Transverse colon (tissue), 4 donors: ENCODE data around the gene C9orf50. TPM values are rescaled to one million over a fixed set of nuclear protein-coding genes. Genes with fewer than 3 reads are reported as not detected.
A peak's percentile ranks its signal among the peaks of the same experiment; 100 is the strongest.

Source experiments
- DNase-seq: peaks from one replicate; pipeline ENCODE4 v3.0.0-alpha.2; 2019
- H3K27ac ChIP-seq, 4 donors: fragments of 200-600 bp; sonication (generic); 2 replicates each; pipeline ENCODE4 v1.5.1; 2016 to 2018; ENCODE audit warnings: inconsistent platforms in 4 of 4
- H3K27me3 ChIP-seq: fragments of 200-600 bp; sonication (generic); 2 replicates; pipeline ENCODE4 v1.5.1; 2017; ENCODE audit warnings: inconsistent platforms
- H3K36me3 ChIP-seq, 4 donors: fragments of 200-600 bp; sonication (generic); 2 replicates each; pipeline ENCODE4 v1.5.1; 2017 to 2019; ENCODE audit warnings: inconsistent platforms in 4 of 4
- H3K4me1 ChIP-seq, 4 donors: fragments of 200-600 bp; sonication (generic); 2 replicates each; pipeline ENCODE4 v1.5.1; 2017 to 2020; ENCODE audit warnings: inconsistent platforms in 4 of 4
- H3K4me3 ChIP-seq, 4 donors: fragments of 200-600 bp; sonication (generic); 1 replicate in 1 of 4; 2 replicates in 3 of 4; pipeline versions ENCODE4 v1.5.1 to v1.6.1; 2017 to 2019; ENCODE audit warnings: inconsistent platforms in 4 of 4
- H3K9me3 ChIP-seq, 2 donors: fragments of 200-600 bp; sonication (generic); 2 replicates each; pipeline ENCODE4 v1.5.1; 2017 to 2019; ENCODE audit warnings: inconsistent platforms in 2 of 2
- EP300 ChIP-seq: sonication (generic); formaldehyde crosslinking; IDR thresholded peaks from one replicate; pipeline ENCODE4 v1.6.1; 2017; ENCODE audit warnings: antibody characterized with exemption, low read depth
- POLR2A ChIP-seq: fragments of 450-650 bp; IDR thresholded peaks from one replicate; pipeline ENCODE4 v1.6.1; 2016; ENCODE audit warnings: antibody characterized with exemption, mild to moderate bottlenecking, moderate library complexity
- POLR2AphosphoS5 ChIP-seq, 3 donors: sonication (generic); formaldehyde crosslinking; IDR thresholded peaks; one replicate each; pipeline ENCODE4 v1.6.1; 2016; ENCODE audit warnings: antibody characterized with exemption in 3 of 3
- WGBS, 2 donors: methylation state at CpG; one replicate each; pipeline ENCODE4 v1.1.5; 2018; ENCODE audit warnings: low coverage in 1 of 2; 5-methylcytosine and 5-hydroxymethylcytosine counted together
- in situ Hi-C, 4 donors: fragments of 200-750 bp; cut with MboI; loops; one replicate each; pipeline versions ENCODE4 v1.15.0 to v1.15.1; 2017; ENCODE audit warnings: low sequenced_read_pairs in 3 of 4, low pct_ligation_motif_present in 1 of 4, low pct_unique_long_range_greater_than_20kb in 1 of 4
- intact Hi-C: fragments of 100-400 bp; cut with DNase I; formaldehyde crosslinking; loops from one replicate; pipeline ENCODE4 v1.15.1; 2023; ENCODE audit warnings: low total_unique reads
- total RNA-seq, 4 donors: library from RNA; depleted of rRNA; stranded (reverse); fragments of >200 nt; gene quantifications; one replicate each; pipeline ENCODE4 v1.1.0, GENCODE V29; 2016
- TF ChIP-seq, protein P1 (sequence below), 5 experiments: fragments of 200-600 bp in 3 of 5; fragments of 450-650 bp in 2 of 5; sonication (generic) in 3 of 5; IDR thresholded peaks; 1 replicate in 2 of 5; 2 replicates in 3 of 5; pipeline ENCODE4 v1.5.1; 2016 to 2017; ENCODE audit warnings: antibody characterized with exemption in 5 of 5, inconsistent platforms in 3 of 5, mild to moderate bottlenecking in 2 of 5, moderate library complexity in 1 of 5

The C9orf50 gene
- total RNA-seq, 4 donors from 2014 or later, result not detected

GRCh38 chr9:129667378-129667777 lies 46.5 kb upstream of the C9orf50 start:
- Histone ChIP-seq H3K27ac (no peak overlapping the region), H3K9me3 (no peaks in the 10 kb centered on the region), H3K27me3 (peaks cover 53% of the 10 kb centered on the region), H3K4me3 (no peak overlapping the region), H3K36me3 (no peaks in the 10 kb centered on the region), H3K4me1 (peaks cover 4 to 10% (median 7%) of the 10 kb centered on the region in 4 donors)
- no peak for DNase-seq
- intact Hi-C loops, result no loop called here
- in situ Hi-C loops, result no loop called here
- 40 to 79% methylated on average over 1 to 11 of the region's 11 CpGs for WGBS, 2 donors
- TF ChIP-seq, protein P1, sequence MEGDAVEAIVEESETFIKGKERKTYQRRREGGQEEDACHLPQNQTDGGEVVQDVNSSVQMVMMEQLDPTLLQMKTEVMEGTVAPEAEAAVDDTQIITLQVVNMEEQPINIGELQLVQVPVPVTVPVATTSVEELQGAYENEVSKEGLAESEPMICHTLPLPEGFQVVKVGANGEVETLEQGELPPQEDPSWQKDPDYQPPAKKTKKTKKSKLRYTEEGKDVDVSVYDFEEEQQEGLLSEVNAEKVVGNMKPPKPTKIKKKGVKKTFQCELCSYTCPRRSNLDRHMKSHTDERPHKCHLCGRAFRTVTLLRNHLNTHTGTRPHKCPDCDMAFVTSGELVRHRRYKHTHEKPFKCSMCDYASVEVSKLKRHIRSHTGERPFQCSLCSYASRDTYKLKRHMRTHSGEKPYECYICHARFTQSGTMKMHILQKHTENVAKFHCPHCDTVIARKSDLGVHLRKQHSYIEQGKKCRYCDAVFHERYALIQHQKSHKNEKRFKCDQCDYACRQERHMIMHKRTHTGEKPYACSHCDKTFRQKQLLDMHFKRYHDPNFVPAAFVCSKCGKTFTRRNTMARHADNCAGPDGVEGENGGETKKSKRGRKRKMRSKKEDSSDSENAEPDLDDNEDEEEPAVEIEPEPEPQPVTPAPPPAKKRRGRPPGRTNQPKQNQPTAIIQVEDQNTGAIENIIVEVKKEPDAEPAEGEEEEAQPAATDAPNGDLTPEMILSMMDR (IDR thresholded peaks at IDR 0.05), result no peak
- TF ChIP-seq POLR2A, result no peak
- no peak for TF ChIP-seq POLR2AphosphoS5 (IDR thresholded peaks at IDR 0.05)
- no peak for TF ChIP-seq EP300

- Histone ChIP-seq H3K4me3 (peak overlapping the region in 1 of 4 donors; percentile 11), H3K36me3 (no peaks in the 10 kb centered on the region), H3K27ac (no peak overlapping the region), H3K27me3 (peaks cover 53% of the 10 kb centered on the region), H3K4me1 (peaks cover 4 to 10% (median 7%) of the 10 kb centered on the region in 4 donors), H3K9me3 (no peaks in the 10 kb centered on the region)
- DNase-seq, result no peak
- TF ChIP-seq POLR2A (no peak), POLR2AphosphoS5 (IDR thresholded peaks at IDR 0.05) (no peak), EP300 (no peak)
- TF ChIP-seq, protein P1 (IDR thresholded peaks at IDR 0.05), result no peak
- in situ Hi-C loops (no loop called here), intact Hi-C loops (no loop called here)
- WGBS, 2 donors, result 25% methylated on average over 13 of the region's 13 CpGs; no CpG with 5 or more reads in 1 of the 2 donors
These were observed 45.7 kb upstream of the C9orf50 start for GRCh38 chr9:129666575-129666974.

GRCh38 chr9:129665814-129666520 lies 45.1 kb upstream of the C9orf50 start:
- peaks cover 54% of the 10 kb centered on the region for H3K27me3 ChIP-seq
- 7% methylated on average over 16 of the region's 88 CpGs; no CpG with 5 or more reads in 1 of the 2 donors for WGBS, 2 donors
- H3K4me3 ChIP-seq, result peak overlapping the region in 3 of 4 donors; percentile 4 to 47 (median 26)
- intact Hi-C loops (no loop called here), in situ Hi-C loops (no loop called here)
- no peaks in the 10 kb centered on the region for H3K36me3 ChIP-seq
- TF ChIP-seq POLR2A, result no peak
- TF ChIP-seq POLR2AphosphoS5 (IDR thresholded peaks at IDR 0.05), result no peak
- TF ChIP-seq, protein P1 (IDR thresholded peaks at IDR 0.05), result no peak
- TF ChIP-seq EP300, result no peak
- H3K27ac ChIP-seq, result no peak overlapping the region
- DNase-seq, result no peak
- H3K4me1 ChIP-seq, result peaks cover 4 to 10% (median 7%) of the 10 kb centered on the region in 4 donors
- H3K9me3 ChIP-seq, result no peaks in the 10 kb centered on the region

GRCh38 chr9:129665389-129665775 lies 44.5 kb upstream of the C9orf50 start, which contains the start of gene PRRX2:
PRRX2 (plus strand) TSS chr9:129665647; CDS start chr9:129665868, 221 bp downstream.
- DNase-seq, result no peak
- no peaks in the 10 kb centered on the region for H3K36me3 ChIP-seq
- H3K9me3 ChIP-seq, result no peaks in the 10 kb centered on the region
- peak within 1 kb of the TSS; percentile 4 to 47 (median 22) for H3K4me3 ChIP-seq
- intact Hi-C loops, result no loop called here
- TF ChIP-seq, protein P1 (IDR thresholded peaks at IDR 0.05), result no peak
- TF ChIP-seq POLR2A, result no peak
- no peak for TF ChIP-seq EP300
- no peak for TF ChIP-seq POLR2AphosphoS5 (IDR thresholded peaks at IDR 0.05)
- peaks cover 60% of the 10 kb centered on the region for H3K27me3 ChIP-seq
- in situ Hi-C loops, result no loop called here
- peaks cover 4 to 10% (median 7%) of the 10 kb centered on the region in 4 donors for H3K4me1 ChIP-seq
- WGBS, 2 donors, result 3% methylated on average over 16 of the region's 37 CpGs; no CpG with 5 or more reads in 1 of the 2 donors
- no peak within 1 kb of the TSS for H3K27ac ChIP-seq
